H1 (cell line): ENCODE results near the gene SH3RF3. TPM values are rescaled to one million over a fixed set of nuclear protein-coding genes. Genes with fewer than 3 reads are reported as not detected.

Experiments used
- CTCF ChIA-PET: fragments of 300-600 bp; sonication (Branson Sonifier 250); formaldehyde crosslinking; loops from one replicate; lab custom pipeline; 2021; ENCODE audit not compliant: partially characterized antibody; lab: Charles Lee
- POLR2A ChIA-PET: fragments of 300-600 bp; sonication (Branson Sonifier 250); formaldehyde crosslinking; loops from one replicate; lab custom pipeline; 2021; ENCODE audit warnings: inconsistent platforms; ENCODE audit not compliant: partially characterized antibody; lab: Charles Lee
- DNase-seq, 2 experiments: peaks; one replicate each; pipeline versions ENCODE4 v3.0.0 to v3.0.0-alpha.2; 2010 to 2022; ENCODE audit warnings: low spot score in 2 of 2, low read depth in 1 of 2, mixed read lengths in 1 of 2
- FAIRE-seq: peaks from 2 replicates; lab custom pipeline; 2011; peaks lifted over from hg19 to GRCh38; lab: Jason Lieb, UNC
- H2AFZ ChIP-seq: 2 replicates; pipeline ENCODE4 v1.8.1; 2012; ENCODE audit warnings: low read length, inconsistent platforms
- H2AK5ac ChIP-seq: 2 replicates; pipeline ENCODE4 v1.6.1; 2013; ENCODE audit warnings: low read depth, low read length
- H2BK120ac ChIP-seq: replicated peaks from 2 replicates; pipeline ENCODE3; 2013; ENCODE audit warnings: low read depth, low read length, inconsistent platforms
- H2BK12ac ChIP-seq: 2 replicates; pipeline ENCODE4 v1.6.1; 2013; ENCODE audit warnings: low read depth, low read length
- H2BK15ac ChIP-seq: 2 replicates; pipeline ENCODE4 v1.6.1; 2013; ENCODE audit warnings: low read length
- H2BK20ac ChIP-seq: 2 replicates; pipeline ENCODE4 v1.6.1; 2013; ENCODE audit warnings: low read length
- H2BK5ac ChIP-seq: 2 replicates; pipeline ENCODE4 v1.6.1; 2013; ENCODE audit warnings: low read depth, low read length
- H3K14ac ChIP-seq: 2 replicates; pipeline ENCODE4 v1.6.1; 2013; ENCODE audit warnings: inconsistent platforms; ENCODE audit not compliant: insufficient read length
- H3K18ac ChIP-seq: 2 replicates; pipeline ENCODE4 v1.6.1; 2013; ENCODE audit warnings: low read length; ENCODE audit errors: extremely low read depth
- H3K23ac ChIP-seq: 2 replicates; pipeline ENCODE4 v1.6.1; 2013; ENCODE audit warnings: inconsistent platforms; ENCODE audit not compliant: insufficient read length
- H3K23me2 ChIP-seq: 2 replicates; pipeline ENCODE4 v1.6.1; 2013; ENCODE audit warnings: low read depth, low read length
- H3K27ac ChIP-seq: 2 replicates; pipeline ENCODE4 v1.6.1; 2011; ENCODE audit warnings: low read depth, low read length, inconsistent platforms
- H3K27me3 ChIP-seq, 4 experiments: replicated peaks in 1 of 4; 1 replicate in 1 of 4; 2 replicates in 3 of 4; pipeline versions ENCODE4 v1.6.1 to v1.8.1; 2011 to 2013; ENCODE audit warnings: low read length in 3 of 4, mild to moderate bottlenecking in 3 of 4, inconsistent platforms in 2 of 4, mixed read lengths in 2 of 4, moderate library complexity in 1 of 4; ENCODE audit not compliant: control insufficient read depth in 3 of 4, insufficient read depth in 3 of 4; ENCODE audit errors: extremely low read depth in 1 of 4
- H3K36me3 ChIP-seq, 4 experiments: 2 replicates each; pipeline versions ENCODE4 v1.6.1 to v1.8.1; 2011 to 2013; ENCODE audit warnings: mild to moderate bottlenecking in 4 of 4, low read length in 3 of 4, moderate library complexity in 2 of 4, control low read depth in 1 of 4, inconsistent platforms in 1 of 4; ENCODE audit not compliant: insufficient read depth in 4 of 4, control insufficient read depth in 2 of 4
- H3K4ac ChIP-seq: replicated peaks from 2 replicates; pipeline ENCODE3; 2013; ENCODE audit warnings: low read length, low read depth, mixed read lengths, inconsistent platforms; ENCODE audit not compliant: insufficient read length
- H3K4me1 ChIP-seq, 4 experiments: replicated peaks in 1 of 4; 1 replicate in 1 of 4; 2 replicates in 3 of 4; pipeline versions ENCODE4 v1.6.1 to v1.8.1; 2011 to 2013; ENCODE audit warnings: low read length in 3 of 4, inconsistent platforms in 2 of 4, mixed read lengths in 1 of 4; ENCODE audit not compliant: insufficient read depth in 4 of 4, control insufficient read depth in 3 of 4
- H3K4me2 ChIP-seq, 2 experiments: 2 replicates each; pipeline versions ENCODE4 v1.6.1 to v1.8.1; 2011 to 2013; ENCODE audit warnings: low read depth in 2 of 2, low read length in 2 of 2, control low read depth in 1 of 2, inconsistent platforms in 1 of 2, mild to moderate bottlenecking in 1 of 2; ENCODE audit not compliant: insufficient read depth in 1 of 2
- H3K4me3 ChIP-seq, 4 experiments: fragments of 200-600, 300-600 bp in 1 of 4; sonication (generic), shearing (Covaris generic), sonication (Bioruptor Twin) in 1 of 4; 2 replicates each; pipeline versions ENCODE4 v1.5.1 to v1.8.1; 2011 to 2016; ENCODE audit warnings: low read length in 4 of 4, low read depth in 3 of 4, control low read depth in 2 of 4, inconsistent platforms in 2 of 4, mild to moderate bottlenecking in 2 of 4, mixed read lengths in 1 of 4, moderate library complexity in 1 of 4; ENCODE audit not compliant: insufficient read depth in 2 of 4; ENCODE audit errors: extremely low read depth in 1 of 4
- H3K56ac ChIP-seq: replicated peaks from 2 replicates; pipeline ENCODE3; 2013; ENCODE audit warnings: low read depth, mild to moderate bottlenecking, mixed read lengths, low read length, inconsistent platforms; ENCODE audit not compliant: insufficient read length
- H3K79me1 ChIP-seq: 2 replicates; pipeline ENCODE4 v1.6.1; 2013; ENCODE audit warnings: low read depth, low read length, control low read depth
- H3K79me2 ChIP-seq, 2 experiments: 2 replicates each; pipeline versions ENCODE4 v1.6.1 to v1.8.1; 2012 to 2013; ENCODE audit warnings: low read length in 2 of 2, mild to moderate bottlenecking in 2 of 2, inconsistent platforms in 1 of 2; ENCODE audit not compliant: insufficient read depth in 2 of 2, control insufficient read depth in 1 of 2
- H3K9ac ChIP-seq, 4 experiments: replicated peaks in 1 of 4; 1 replicate in 1 of 4; 2 replicates in 3 of 4; pipeline versions ENCODE4 v1.6.1 to v1.8.1; 2011 to 2013; ENCODE audit warnings: low read depth in 3 of 4, low read length in 3 of 4, control low read depth in 2 of 4, mild to moderate bottlenecking in 2 of 4, moderate library complexity in 2 of 4, inconsistent platforms in 1 of 4; ENCODE audit errors: extremely low read depth in 1 of 4
- H3K9me3 ChIP-seq, 2 experiments: 2 replicates each; pipeline versions ENCODE4 v1.6.1 to v1.8.1; 2012 to 2013; ENCODE audit warnings: mild to moderate bottlenecking in 2 of 2, moderate library complexity in 2 of 2, control low read depth in 1 of 2, inconsistent platforms in 1 of 2, low read depth in 1 of 2, low read length in 1 of 2, mixed read lengths in 1 of 2; ENCODE audit not compliant: insufficient read depth in 2 of 2
- H4K20me1 ChIP-seq, 2 experiments: replicated peaks in 1 of 2; 2 replicates each; pipeline versions ENCODE3 to v1.8.1; 2011 to 2013; ENCODE audit warnings: inconsistent platforms in 2 of 2, low read length in 2 of 2, mild to moderate bottlenecking in 1 of 2; ENCODE audit not compliant: insufficient read depth in 2 of 2, control insufficient read depth in 1 of 2
- H4K5ac ChIP-seq: 2 replicates; pipeline ENCODE4 v1.6.1; 2013; ENCODE audit warnings: low read length, low read depth, mixed read lengths, inconsistent platforms; ENCODE audit not compliant: insufficient read length
- H4K8ac ChIP-seq: 2 replicates; pipeline ENCODE4 v1.8.0; 2013; ENCODE audit warnings: mild to moderate bottlenecking, moderate library complexity, low read length, inconsistent platforms; ENCODE audit not compliant: insufficient read depth; ENCODE audit errors: extremely low read depth
- H4K91ac ChIP-seq: replicated peaks from 2 replicates; pipeline ENCODE3; 2013; ENCODE audit warnings: low read length, mixed read lengths, inconsistent platforms; ENCODE audit not compliant: insufficient read length
- ATF2 ChIP-seq: IDR thresholded peaks from 2 replicates; pipeline ENCODE4 v1.6.1; 2012; ENCODE audit warnings: low read length, inconsistent platforms
- BRCA1 ChIP-seq: IDR thresholded peaks from 2 replicates; pipeline ENCODE4 v1.6.1; 2012; ENCODE audit warnings: low read depth, low read length, improper control_type of control experiment
- CHD2 ChIP-seq: IDR thresholded peaks from 2 replicates; pipeline ENCODE4 v1.6.1; 2012; ENCODE audit warnings: low read length, improper control_type of control experiment
- CREB1 ChIP-seq: IDR thresholded peaks from 2 replicates; pipeline ENCODE4 v1.6.1; 2012; ENCODE audit warnings: inconsistent platforms
- CTCF ChIP-seq, 3 experiments: IDR thresholded peaks; 1 replicate in 2 of 3; 2 replicates in 1 of 3; pipeline versions ENCODE4 v1.5.1 to v1.6.1; 2011; ENCODE audit warnings: low read length in 3 of 3, mild to moderate bottlenecking in 3 of 3, inconsistent platforms in 2 of 3, low read depth in 1 of 3, moderate library complexity in 1 of 3; ENCODE audit not compliant: insufficient read depth in 1 of 3; ENCODE audit errors: control extremely low read depth in 1 of 3
- EP300 ChIP-seq, 2 experiments: IDR thresholded peaks; 1 replicate in 1 of 2; 2 replicates in 1 of 2; pipeline ENCODE4 v1.6.1; 2011 to 2012; ENCODE audit warnings: low read depth in 2 of 2, low read length in 2 of 2, mild to moderate bottlenecking in 2 of 2, borderline replicate concordance in 1 of 2, inconsistent platforms in 1 of 2, moderate library complexity in 1 of 2
- RFX5 ChIP-seq: IDR thresholded peaks from 2 replicates; pipeline ENCODE4 v1.6.1; 2011; ENCODE audit warnings: low read depth, low read length, improper control_type of control experiment, borderline replicate concordance
- SIRT6 ChIP-seq: IDR thresholded peaks from one replicate; pipeline ENCODE4 v1.7.1; 2012; ENCODE audit warnings: low read length, inconsistent platforms
- SP4 ChIP-seq: IDR thresholded peaks from 2 replicates; pipeline ENCODE4 v1.6.1; 2012; ENCODE audit warnings: low read length, inconsistent platforms
- whole genome bisulfite sequencing, 2 experiments: shearing (Covaris generic) in 1 of 2; methylation state at CpG; one replicate each; pipeline versions ENCODE4 v1.1.6 to v1.1.7; 2013 to 2015; ENCODE audit warnings: low lambda C conversion rate in 2 of 2, mixed read lengths in 2 of 2, inconsistent platforms in 1 of 2, low coverage in 1 of 2, missing lambda C conversion rate in 1 of 2; ENCODE audit not compliant: insufficient replicate concordance in 2 of 2, insufficient coverage in 1 of 2, insufficient read length in 1 of 2; ENCODE audit errors: extremely low coverage in 1 of 2, missing lambda C conversion rate in 1 of 2; 5-methylcytosine and 5-hydroxymethylcytosine counted together
- polyA plus RNA-seq, 7 experiments: library from polyadenylated mRNA; depleted of rRNA in 3 of 7; stranded (reverse) in 5 of 7; unstranded in 2 of 7; fragments of >200 nt in 5 of 7; fragments of 200-250 nt in 2 of 7; gene quantifications; 1 replicate in 5 of 7; 2 replicates in 1 of 7; 4 replicates in 1 of 7; pipeline versions ENCODE4 v1.2.1 to v1.2.3, GENCODE V29; 2011 to 2013; ENCODE audit warnings: missing spikeins in 2 of 7, mixed read lengths in 2 of 7
- total RNA-seq: library from RNA; stranded (reverse); fragmentation: NEBNext Ultra II Directional; extraction: Animal tissue kit (Norgen Biotek cat#: 25700); gene quantifications from 2 replicates; pipeline ENCODE4 v1.2.1, GENCODE V29; 2021

The SH3RF3 gene
- total and polyA plus RNA-seq, 2 of the 8 experiments (the other 6 are each of a cell fraction or from before 2014, with no cell fraction given): 0.11 to 0.65 TPM

DNA sequence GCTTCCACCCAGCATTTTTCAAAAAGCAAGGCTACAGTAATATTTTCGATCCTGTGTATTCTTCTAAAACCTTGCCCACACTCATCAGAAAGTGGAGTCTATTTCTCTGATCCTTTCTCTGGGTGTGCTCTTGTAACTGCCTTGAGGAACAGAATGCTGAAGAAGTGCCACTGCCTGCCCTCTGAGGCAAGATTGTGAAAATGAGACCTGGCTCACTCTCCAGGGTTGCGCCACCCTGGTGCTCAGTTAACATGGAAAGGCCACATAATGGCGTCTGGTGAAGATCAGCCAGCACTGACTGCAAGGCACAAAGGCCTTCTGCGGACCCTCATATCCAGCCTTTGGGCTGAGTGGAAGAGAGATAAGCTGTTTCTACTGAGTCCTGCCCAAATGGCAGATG is 11.2 kb upstream of the SH3RF3 start:
- H2BK5ac ChIP-seq: no peak overlapping the region
- H3K14ac ChIP-seq: no peak overlapping the region
- H2BK12ac ChIP-seq: no peak overlapping the region
- peaks cover 8 to 19% of the 10 kb centered on the region in 2 experiments for H3K9me3 ChIP-seq
- H3K4me3 ChIP-seq: no peak overlapping the region; a peak in 2 of 8 replicates
- no peaks in the 10 kb centered on the region for H3K36me3 ChIP-seq
- H2AK5ac ChIP-seq: no peak overlapping the region
- DNase-seq (no peak), FAIRE-seq (no peak)
- H3K4me2 ChIP-seq: no peak overlapping the region
- H3K27me3 ChIP-seq: no peaks in the 10 kb centered on the region; a peak in 1 of 7 replicates
- H3K18ac ChIP-seq: no peak overlapping the region
- no peaks in the 10 kb centered on the region for H3K79me1 ChIP-seq
- TF ChIP-seq RFX5 (no peak), BRCA1 (no peak), SIRT6 (no peak), CHD2 (no peak), CTCF (IDR thresholded peaks at IDR 0.05; ENCODE audit: control extremely low read depth in 1 of 3, insufficient read depth in 1 of 3, low read depth in 1 of 3, low read length in 3 of 3) (no peak), SP4 (no peak), EP300 (IDR thresholded peaks at IDR 0.05; ENCODE audit: borderline replicate concordance in 1 of 2, low read depth in 2 of 2, low read length in 2 of 2) (no peak), CREB1 (no peak), ATF2 (no peak)
- no peak overlapping the region for H2BK20ac ChIP-seq
- no peak overlapping the region for H2BK120ac ChIP-seq
- CTCF ChIA-PET: no interaction called here
- H3K27ac ChIP-seq: no peak overlapping the region
- POLR2A ChIA-PET: no interaction called here
- no peak overlapping the region for H3K23ac ChIP-seq
- H2BK15ac ChIP-seq: no peak overlapping the region
- 83% methylated on average over 4 of the region's 4 CpGs; no CpG with 5 or more reads in 1 of the 2 experiments for WGBS, 2 experiments
- H4K5ac ChIP-seq: no peak overlapping the region
- no peak overlapping the region for H2AFZ ChIP-seq
- no peak overlapping the region for H3K56ac ChIP-seq
- no peak overlapping the region for H3K4ac ChIP-seq
- H4K20me1 ChIP-seq: no peaks in the 10 kb centered on the region
- H3K9ac ChIP-seq: no peak overlapping the region
- no peak overlapping the region for H4K8ac ChIP-seq
- no peaks in the 10 kb centered on the region for H3K4me1 ChIP-seq
- no peaks in the 10 kb centered on the region for H3K23me2 ChIP-seq
- no peaks in the 10 kb centered on the region for H3K79me2 ChIP-seq
- H4K91ac ChIP-seq: no peak overlapping the region
